BLaER1 treated with 17β-estradiol and CSF1 and Interleukin-3, amounts not matched to agents 10 nM and 100 nM (cell line): ENCODE measurements around the gene PLPP6.
"Not testable (repeated sequence)": the region's sequence is repeated elsewhere in the genome, so short reads cannot be mapped to it uniquely, and the experiment has no call there.

ENCODE experiments used
- H3K27ac ChIP-seq, 11 experiments: shearing (Covaris generic); formaldehyde crosslinking; 2 replicates each; pipeline ENCODE4 v1.8.1; 2022
- H3K27me3 ChIP-seq, 11 experiments: shearing (Covaris generic); formaldehyde crosslinking; 2 replicates each; pipeline ENCODE4 v1.8.1; 2022
- H3K36me3 ChIP-seq, 11 experiments: shearing (Covaris generic); formaldehyde crosslinking; 2 replicates each; pipeline ENCODE4 v1.8.1; 2022
- H3K4me1 ChIP-seq, 10 experiments: shearing (Covaris generic); formaldehyde crosslinking; 2 replicates each; pipeline ENCODE4 v1.8.1; 2022
- H3K4me2 ChIP-seq, 11 experiments: shearing (Covaris generic); formaldehyde crosslinking; 2 replicates each; pipeline ENCODE4 v1.8.1; 2022
- H3K4me3 ChIP-seq, 10 experiments: shearing (Covaris generic); formaldehyde crosslinking; 2 replicates each; pipeline ENCODE4 v1.8.1; 2022
- H3K9ac ChIP-seq, 11 experiments: shearing (Covaris generic); formaldehyde crosslinking; 2 replicates each; pipeline ENCODE4 v1.8.1; 2022
- H3K9me3 ChIP-seq, 11 experiments: shearing (Covaris generic); formaldehyde crosslinking; replicated peaks in 1 of 11; 2 replicates each; pipeline ENCODE4 v1.8.1; 2022
- H4K20me1 ChIP-seq, 11 experiments: shearing (Covaris generic); formaldehyde crosslinking; 2 replicates each; pipeline ENCODE4 v1.8.1; 2022
- Cebpa-rat ChIP-seq, 11 experiments: shearing (Covaris generic); IDR thresholded peaks; 2 replicates each; pipeline ENCODE4 v1.8.1; 2022

Gene PLPP6

GRCh38 chr9:4630836-4631235 lies 31.3 kb upstream of the PLPP6 start:
- H3K27ac ChIP-seq: no peak overlapping the region
- H3K9ac ChIP-seq: no peak overlapping the region
- H3K9me3 ChIP-seq: no peaks in the 10 kb centered on the region
- no peak overlapping the region for H3K4me3 ChIP-seq
- TF ChIP-seq Cebpa-rat (IDR thresholded peaks at IDR 0.05): no peak
- H3K36me3 ChIP-seq: no peaks in the 10 kb centered on the region
- H3K4me1 ChIP-seq: no peaks in the 10 kb centered on the region
- no peak overlapping the region for H3K4me2 ChIP-seq
- H3K27me3 ChIP-seq: no peaks in the 10 kb centered on the region
- H4K20me1 ChIP-seq: no peaks in the 10 kb centered on the region

- Histone ChIP-seq H4K20me1 (no peaks in the 10 kb centered on the region), H3K9me3 (no peaks in the 10 kb centered on the region), H3K36me3 (no peaks in the 10 kb centered on the region), H3K27ac (no peak overlapping the region), H3K27me3 (no peaks in the 10 kb centered on the region), H3K4me3 (no peak overlapping the region), H3K4me2 (no peak overlapping the region), H3K9ac (no peak overlapping the region), H3K4me1 (peaks cover 0 to 5% (median 0%) of the 10 kb centered on the region in 10 experiments; a peak in 2 of 20 replicates)
- no peak for TF ChIP-seq Cebpa-rat (IDR thresholded peaks at IDR 0.05)
These were observed 23.1 kb upstream of the PLPP6 start for GRCh38 chr9:4638968-4639367.

- Histone ChIP-seq H3K4me2 (no peak overlapping the region), H3K36me3 (no peaks in the 10 kb centered on the region), H3K4me3 (no peak overlapping the region), H3K27me3 (no peaks in the 10 kb centered on the region), H4K20me1 (no peaks in the 10 kb centered on the region), H3K4me1 (peaks cover 0 to 5% (median 0%) of the 10 kb centered on the region in 10 experiments; a peak in 2 of 20 replicates), H3K9me3 (no peaks in the 10 kb centered on the region), H3K9ac (no peak overlapping the region), H3K27ac (no peak overlapping the region)
- no peak for TF ChIP-seq Cebpa-rat (IDR thresholded peaks at IDR 0.05)
These were observed 22.7 kb upstream of the PLPP6 start for GRCh38 chr9:4639420-4639819.

- H3K9ac ChIP-seq: no peak overlapping the region
- H3K9me3 ChIP-seq: no peaks in the 10 kb centered on the region
- H3K36me3 ChIP-seq: no peaks in the 10 kb centered on the region
- H3K27ac ChIP-seq: no peak overlapping the region
- no peak overlapping the region for H3K4me3 ChIP-seq
- no peak for TF ChIP-seq Cebpa-rat (IDR thresholded peaks at IDR 0.05)
- no peak overlapping the region for H3K4me2 ChIP-seq
- no peaks in the 10 kb centered on the region for H4K20me1 ChIP-seq
- no peaks in the 10 kb centered on the region for H3K27me3 ChIP-seq
- H3K4me1 ChIP-seq: peaks cover 0 to 5% (median 0%) of the 10 kb centered on the region in 10 experiments; a peak in 2 of 20 replicates
These were observed 22.1 kb upstream of the PLPP6 start for GRCh38 chr9:4640027-4640426.

GRCh38 chr9:4642351-4642750 lies 19.7 kb upstream of the PLPP6 start:
- Histone ChIP-seq H3K4me1 (peaks cover 0 to 5% (median 0%) of the 10 kb centered on the region in 10 experiments; a peak in 2 of 20 replicates), H3K9ac (no peak overlapping the region), H3K4me3 (no peak overlapping the region), H3K27ac (no peak overlapping the region), H3K9me3 (no peaks in the 10 kb centered on the region), H4K20me1 (no peaks in the 10 kb centered on the region), H3K27me3 (no peaks in the 10 kb centered on the region), H3K36me3 (no peaks in the 10 kb centered on the region), H3K4me2 (no peak overlapping the region)
- TF ChIP-seq Cebpa-rat (IDR thresholded peaks at IDR 0.05): no peak

GRCh38 chr9:4654084-4654483 lies 8.0 kb upstream of the PLPP6 start:
- H3K9me3 ChIP-seq: no peaks in the 10 kb centered on the region
- no peaks in the 10 kb centered on the region for H3K27me3 ChIP-seq
- no peak overlapping the region for H3K9ac ChIP-seq
- H3K27ac ChIP-seq: no peak overlapping the region
- H4K20me1 ChIP-seq: no peaks in the 10 kb centered on the region
- H3K4me3 ChIP-seq: no peak overlapping the region
- no peak overlapping the region for H3K4me2 ChIP-seq
- no peak for TF ChIP-seq Cebpa-rat (IDR thresholded peaks at IDR 0.05)
- H3K4me1 ChIP-seq: 0 out of 20 replicates have a peak, but pooled peaks cover 0 to 3% (median 0%) of the 10 kb centered on the region in 10 experiments
- no peaks in the 10 kb centered on the region for H3K36me3 ChIP-seq

GRCh38 chr9:4654538-4654937 lies 7.6 kb upstream of the PLPP6 start:
- H3K27ac ChIP-seq: no peak overlapping the region

GRCh38 chr9:4656196-4656595 lies 5.9 kb upstream of the PLPP6 start:
- not testable (repeated sequence) for H3K27me3 ChIP-seq, H3K4me3 ChIP-seq, H3K9me3 ChIP-seq, H3K36me3 ChIP-seq, H4K20me1 ChIP-seq, H3K9ac ChIP-seq, H3K4me1 ChIP-seq, H3K27ac ChIP-seq, H3K4me2 ChIP-seq

More at GRCh38 chr9:4654538-4654937, 7.6 kb upstream of the PLPP6 start:
- H3K36me3 ChIP-seq: no peaks in the 10 kb centered on the region
- no peak overlapping the region for H3K9ac ChIP-seq
- no peaks in the 10 kb centered on the region for H4K20me1 ChIP-seq
- TF ChIP-seq Cebpa-rat (IDR thresholded peaks at IDR 0.05): no peak
- no peaks in the 10 kb centered on the region for H3K27me3 ChIP-seq
- 0 out of 20 replicates have a peak, but pooled peaks cover 0 to 3% (median 0%) of the 10 kb centered on the region in 10 experiments for H3K4me1 ChIP-seq
- no peak overlapping the region for H3K4me2 ChIP-seq
- H3K9me3 ChIP-seq: no peaks in the 10 kb centered on the region
- H3K4me3 ChIP-seq: no peak overlapping the region

GRCh38 chr9:4656621-4657020 lies 5.5 kb upstream of the PLPP6 start:
- Histone ChIP-seq H4K20me1 (no peaks in the 10 kb centered on the region), H3K27ac (no peak overlapping the region)
- no peak for TF ChIP-seq Cebpa-rat (IDR thresholded peaks at IDR 0.05)

GRCh38 chr9:4657426-4658159 lies 4.5 kb upstream of the PLPP6 start:
- Histone ChIP-seq H3K9ac (no peak overlapping the region), H3K4me1 (peaks cover 8 to 14% (median 11%) of the 10 kb centered on the region in 10 experiments), H3K27me3 (no peaks in the 10 kb centered on the region), H3K36me3 (no peaks in the 10 kb centered on the region), H3K9me3 (no peaks in the 10 kb centered on the region), H3K4me2 (no peak overlapping the region), H4K20me1 (no peaks in the 10 kb centered on the region), H3K4me3 (no peak overlapping the region), H3K27ac (no peak overlapping the region)
- no peak for TF ChIP-seq Cebpa-rat (IDR thresholded peaks at IDR 0.05)

More at GRCh38 chr9:4656621-4657020, 5.5 kb upstream of the PLPP6 start:
- Histone ChIP-seq H3K27me3 (no peaks in the 10 kb centered on the region), H3K4me3 (no peak overlapping the region), H3K4me1 (peaks cover 3 to 8% (median 6%) of the 10 kb centered on the region in 10 experiments), H3K4me2 (no peak overlapping the region), H3K36me3 (no peaks in the 10 kb centered on the region), H3K9me3 (no peaks in the 10 kb centered on the region), H3K9ac (no peak overlapping the region)

GRCh38 chr9:4660665-4661064 lies 1.4 kb upstream of the PLPP6 start:
- H3K4me2 ChIP-seq, H3K36me3 ChIP-seq: not testable (repeated sequence)
- peaks cover 36 to 42% (median 41%) of the 10 kb centered on the region in 10 experiments for H3K4me1 ChIP-seq

More at GRCh38 chr9:4660665-4661064, 1.4 kb upstream of the PLPP6 start:
- H3K4me3 ChIP-seq, H3K27me3 ChIP-seq, H3K9ac ChIP-seq, H3K9me3 ChIP-seq, H3K27ac ChIP-seq, H4K20me1 ChIP-seq: not testable (repeated sequence)
